GDM1 (cell line): Measurements from ENCODE around the gene REG4.
"Not testable (repeated sequence)": the region's sequence is repeated elsewhere in the genome, so short reads cannot be mapped to it uniquely, and the experiment has no call there.

Experiments
- DNase-seq: peaks from one replicate; lab custom pipeline; 2025; lab: John Stamatoyannopoulos, UW

REG4 gene

GRCh38 chr1:119806489-119806888 is 4.8 kb downstream of the REG4 start:
- no peak for DNase-seq

- no peak for DNase-seq
These were observed 5.5 kb downstream of the REG4 start for GRCh38 chr1:119805746-119806145.

DNA sequence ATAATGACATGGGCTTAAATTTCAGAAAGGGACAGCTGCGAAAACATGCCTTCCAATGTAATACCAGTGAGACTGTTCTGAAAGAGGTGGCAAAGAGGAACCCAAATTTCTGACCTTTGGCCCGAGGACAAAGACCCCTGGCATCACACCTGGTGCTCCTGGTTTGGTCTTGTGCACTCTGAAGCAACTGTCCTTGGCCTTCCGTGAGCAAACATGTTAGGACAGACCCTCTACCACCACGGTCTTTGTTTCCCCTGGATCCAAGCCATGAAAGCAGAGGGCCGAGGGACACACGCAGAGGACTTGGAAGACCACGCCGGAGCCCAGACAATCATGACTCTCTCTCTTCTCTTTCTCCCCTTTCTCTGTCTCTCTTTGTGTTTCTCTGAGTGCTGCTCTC is 6.0 kb downstream of the REG4 start:
- DNase-seq = no peak

DNA sequence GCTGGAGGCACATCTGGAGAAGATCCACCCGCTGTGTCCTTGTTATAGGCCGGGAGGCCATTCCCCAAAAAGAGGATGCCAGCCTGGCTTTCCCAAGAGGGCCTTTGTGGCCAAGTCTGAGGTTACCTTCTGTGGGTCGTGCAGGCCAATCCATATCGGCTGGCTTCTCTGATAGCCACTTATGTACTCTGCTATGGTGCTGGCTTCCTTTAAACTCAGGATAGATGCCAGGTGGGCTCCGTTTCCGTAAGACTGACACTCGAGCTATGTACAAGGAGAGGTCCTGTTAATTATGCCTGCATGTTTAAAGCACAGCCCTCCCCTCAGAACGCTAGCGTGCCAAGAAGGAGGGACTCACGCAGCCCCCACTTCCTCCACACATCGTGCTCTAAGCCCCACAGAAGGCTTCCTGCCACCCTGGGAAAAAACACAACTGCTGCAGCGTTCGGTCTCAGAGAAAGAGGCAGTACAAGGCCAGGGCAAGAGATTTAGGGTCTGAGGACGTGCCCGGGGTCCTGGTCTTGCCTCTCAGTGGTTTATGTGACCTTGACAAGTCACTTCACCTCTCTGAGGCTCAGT is 11.6 kb downstream of the REG4 start:
- no peak for DNase-seq

DNA sequence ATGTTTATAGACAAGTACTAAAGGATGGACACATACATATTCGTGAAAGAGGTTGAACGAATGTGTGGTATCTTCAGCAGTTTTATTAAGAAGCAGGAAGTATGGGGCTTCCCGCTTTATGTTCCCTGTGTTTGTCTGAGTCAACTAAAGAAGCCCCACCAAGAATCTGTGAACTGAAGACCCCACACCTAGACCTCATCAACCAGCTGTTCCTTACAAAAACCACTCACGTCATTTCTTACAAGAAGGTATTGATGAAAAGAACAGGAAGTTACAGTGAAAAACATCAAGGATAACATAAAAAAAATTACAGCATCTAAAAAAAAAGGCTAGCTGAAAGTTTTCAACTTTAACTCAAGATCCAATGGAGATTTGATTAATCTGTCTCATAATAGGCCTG is 12.3 kb downstream of the REG4 start:
- DNase-seq = no peak

GRCh38 chr1:119797606-119798005 is 13.7 kb downstream of the REG4 start:
- no peak for DNase-seq

DNA sequence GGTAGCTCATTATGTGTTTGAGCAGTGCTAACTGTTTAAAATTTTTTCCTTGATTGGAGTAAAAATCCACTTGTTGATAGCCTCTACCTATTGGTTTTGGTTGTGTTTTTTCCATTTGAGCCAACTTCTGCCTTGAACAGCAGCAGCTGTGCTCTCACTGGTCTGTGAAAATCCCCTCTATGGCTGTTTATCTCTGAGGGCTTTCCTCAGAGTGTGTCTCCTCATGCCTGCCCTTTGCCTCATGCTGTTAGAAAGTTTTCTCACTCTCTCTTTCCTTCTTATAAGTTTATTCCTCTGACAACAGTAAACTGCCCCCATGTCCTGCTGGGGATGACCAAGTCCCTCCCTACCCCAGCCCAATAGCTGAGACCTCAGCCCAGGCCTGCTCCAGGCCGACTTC is 14.1 kb downstream of the REG4 start:
- no peak for DNase-seq

- DNase-seq = no peak
These were observed 15.7 kb downstream of the REG4 start for GRCh38 chr1:119795261-119796200.

GRCh38 chr1:119794876-119795240 is 16.4 kb downstream of the REG4 start:
- DNase-seq = no peak

DNA sequence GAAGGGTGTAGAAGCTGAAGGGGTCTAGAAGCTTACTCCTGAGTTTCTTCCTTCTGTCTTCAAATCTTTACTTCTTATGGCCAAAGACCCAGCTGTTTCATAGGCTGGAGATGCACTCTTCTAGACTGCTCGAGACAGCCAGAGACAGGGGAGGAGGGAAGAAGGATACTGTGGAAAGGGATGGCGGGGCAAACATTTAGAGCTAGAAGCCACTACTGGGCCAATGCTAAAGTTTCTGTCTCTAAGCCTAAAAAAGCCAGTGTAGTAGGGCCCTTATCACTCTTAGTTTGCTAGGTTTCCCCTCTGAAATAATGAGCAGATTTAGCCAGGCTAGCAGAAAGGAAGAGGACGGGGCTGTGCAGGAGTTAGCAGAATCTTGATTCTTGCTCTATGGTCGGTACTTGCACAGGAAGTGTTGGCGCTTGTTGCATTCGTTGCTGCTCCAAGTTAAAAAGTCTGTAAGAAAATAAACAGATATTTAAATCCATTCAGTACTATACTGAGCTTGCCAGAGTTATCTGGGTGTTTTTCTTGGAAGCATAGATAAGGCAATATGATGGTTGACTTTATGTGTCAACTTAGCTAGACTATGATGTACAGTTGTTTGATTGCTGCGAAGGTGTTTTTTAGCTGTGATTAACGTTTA is 16.9 kb downstream of the REG4 start:
- DNase-seq = no peak

DNA sequence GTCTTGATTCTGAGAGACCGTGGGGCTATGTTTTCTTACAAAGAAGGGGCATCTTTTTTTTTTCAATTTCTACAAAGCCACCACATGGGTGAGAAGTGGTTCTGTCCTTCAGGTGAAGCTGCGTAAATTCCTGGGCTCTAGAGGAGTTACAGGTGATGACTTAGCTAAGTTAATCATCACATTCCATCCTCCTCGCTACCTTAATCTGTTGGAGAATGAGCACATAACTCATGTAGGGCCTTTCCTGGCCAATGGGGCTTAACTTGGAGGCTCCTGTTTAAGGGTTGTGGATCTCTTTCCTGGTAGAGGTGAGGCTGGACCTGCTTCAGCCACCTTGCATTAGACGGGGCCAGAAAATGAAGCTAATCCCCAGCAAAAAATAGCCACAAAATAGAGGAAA is 19.9 kb downstream of the REG4 start:
- DNase-seq = no peak

GRCh38 chr1:119790451-119791198 is 20.6 kb downstream of the REG4 start:
- DNase-seq = no peak

DNA sequence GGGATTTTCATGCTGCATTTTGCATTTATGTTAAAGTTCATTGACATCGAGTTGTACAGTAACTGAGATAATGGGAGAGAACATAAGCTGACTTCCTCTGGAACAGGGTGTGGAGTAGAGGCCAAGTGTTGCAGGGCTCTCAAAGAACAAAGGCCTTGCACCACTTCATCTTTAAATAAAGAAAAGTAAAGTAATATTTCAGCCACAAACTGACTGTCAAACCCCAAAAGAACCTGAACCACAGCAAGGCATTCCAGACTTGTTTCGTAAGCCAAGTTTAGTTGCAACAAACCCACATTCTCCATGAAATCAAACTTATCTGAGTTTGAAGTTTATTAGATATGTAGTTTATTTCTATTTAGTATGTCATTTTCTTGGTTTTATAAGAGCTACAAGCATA is 23.5 kb downstream of the REG4 start:
- DNase-seq = no peak

DNA sequence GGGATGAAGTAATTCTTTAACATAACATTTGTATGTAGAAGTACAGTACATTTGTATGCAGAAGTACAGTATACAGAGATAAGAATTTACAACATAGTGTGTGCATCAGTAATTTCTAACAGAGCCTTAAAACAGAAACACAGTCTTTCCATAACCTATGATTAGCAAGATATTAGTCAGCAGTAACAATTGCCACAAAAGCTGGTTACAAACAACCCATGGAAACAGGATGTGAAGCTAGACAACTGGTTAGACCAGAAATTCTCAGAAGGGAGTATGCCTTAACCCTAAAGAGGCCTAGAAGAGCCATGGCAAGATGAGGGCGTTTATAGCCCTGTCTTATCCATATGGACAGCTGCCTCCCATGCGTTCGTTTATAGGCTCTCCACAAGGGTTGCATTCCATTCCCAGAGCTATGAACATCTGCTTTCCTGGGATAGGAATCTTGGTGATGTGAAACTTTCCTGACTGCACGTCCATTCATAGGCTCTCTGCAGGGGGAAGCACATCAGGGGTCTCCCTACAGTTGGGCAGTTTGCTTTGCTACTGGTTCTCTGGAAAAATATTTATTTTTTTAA is 24.7 kb downstream of the REG4 start:
- DNase-seq = not testable (repeated sequence)

DNA sequence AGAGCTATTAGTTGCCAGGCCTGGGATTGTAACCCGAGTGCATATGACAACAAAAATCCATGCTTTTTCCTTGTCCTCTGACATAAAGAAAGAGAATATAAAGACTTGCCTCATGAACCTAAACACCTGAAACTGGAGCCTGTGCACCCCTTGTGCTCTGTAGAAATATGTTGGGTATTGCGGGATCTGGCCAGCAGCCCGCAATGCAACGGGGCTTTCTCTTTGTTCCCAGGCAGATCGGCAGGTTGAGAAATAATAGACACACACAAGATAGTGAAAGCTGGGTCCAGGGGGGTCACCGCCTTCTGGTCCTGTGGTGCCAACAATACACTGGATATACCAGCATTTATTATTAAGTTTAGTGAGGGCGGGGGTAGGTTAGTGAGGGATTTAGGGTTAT is 25.2 kb downstream of the REG4 start:
- DNase-seq = not testable (repeated sequence)

DNA sequence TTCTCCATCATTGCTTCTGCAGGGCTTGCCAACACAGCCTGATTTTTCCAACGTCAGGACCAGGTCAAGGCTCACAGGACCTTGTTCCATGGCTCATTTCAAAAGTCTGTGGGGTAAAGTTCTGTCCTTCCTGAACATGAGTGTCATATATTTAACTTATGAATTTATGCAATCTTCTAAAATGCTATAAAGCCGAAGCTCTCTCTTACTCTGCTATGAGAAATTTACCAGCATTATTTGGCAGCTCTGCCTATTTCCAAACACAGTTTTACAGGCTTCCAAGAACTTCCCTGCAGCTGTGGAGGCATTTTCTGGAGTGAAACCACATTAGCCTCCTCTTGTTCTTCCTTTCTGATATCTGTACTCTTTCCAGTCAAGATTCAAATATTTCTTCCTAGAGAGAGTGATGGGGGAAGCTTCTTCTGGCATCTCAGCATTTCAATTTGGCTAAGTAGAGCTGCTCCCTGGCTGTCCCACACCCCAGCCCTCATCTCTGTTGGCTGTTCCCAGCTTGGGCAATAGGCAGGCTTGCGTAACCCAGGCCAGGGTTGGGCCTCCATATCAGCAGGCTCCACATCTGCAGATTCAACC is 27.0 kb downstream of the REG4 start:
- DNase-seq = no peak

DNA sequence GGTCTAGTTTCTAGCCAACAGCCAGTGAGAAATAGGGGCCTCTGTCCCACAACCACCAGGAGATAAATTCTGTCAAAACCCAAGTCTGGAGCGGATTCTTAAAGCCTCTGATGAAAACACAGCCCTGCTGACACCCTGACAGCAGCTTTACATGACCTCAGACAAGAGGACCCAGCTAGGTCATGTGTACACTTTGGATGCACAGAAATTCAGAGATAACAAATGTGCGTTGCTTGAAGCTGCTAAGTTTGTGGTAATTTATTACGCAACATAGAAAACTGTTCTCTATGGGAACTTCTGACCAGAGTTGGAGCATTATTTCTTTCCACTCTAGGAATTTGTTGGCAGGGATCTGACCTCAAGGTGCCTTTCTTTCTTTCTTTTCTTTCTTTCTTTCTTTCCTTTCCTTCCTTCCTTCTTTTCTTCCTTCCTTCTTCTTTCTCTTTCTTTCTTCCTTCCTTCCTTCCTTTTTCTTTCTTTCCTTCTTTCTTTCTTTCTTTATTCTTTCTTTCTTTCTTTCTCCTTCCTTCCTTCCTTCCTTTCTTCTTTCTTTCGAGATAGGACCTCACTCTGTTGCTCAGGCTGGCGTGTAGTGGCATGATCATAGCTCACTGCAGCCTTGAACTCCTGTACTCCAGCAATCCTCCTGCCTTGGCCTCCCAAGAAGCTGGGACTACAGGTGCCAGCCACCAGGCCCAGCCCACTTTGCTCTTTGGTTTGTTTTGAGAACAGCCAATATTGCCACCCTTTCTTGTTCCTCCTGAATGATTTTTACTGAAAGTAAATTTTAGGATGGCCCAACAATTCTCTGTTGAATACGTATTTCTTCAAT is 27.7 kb downstream of the REG4 start:
- DNase-seq = no peak

DNA sequence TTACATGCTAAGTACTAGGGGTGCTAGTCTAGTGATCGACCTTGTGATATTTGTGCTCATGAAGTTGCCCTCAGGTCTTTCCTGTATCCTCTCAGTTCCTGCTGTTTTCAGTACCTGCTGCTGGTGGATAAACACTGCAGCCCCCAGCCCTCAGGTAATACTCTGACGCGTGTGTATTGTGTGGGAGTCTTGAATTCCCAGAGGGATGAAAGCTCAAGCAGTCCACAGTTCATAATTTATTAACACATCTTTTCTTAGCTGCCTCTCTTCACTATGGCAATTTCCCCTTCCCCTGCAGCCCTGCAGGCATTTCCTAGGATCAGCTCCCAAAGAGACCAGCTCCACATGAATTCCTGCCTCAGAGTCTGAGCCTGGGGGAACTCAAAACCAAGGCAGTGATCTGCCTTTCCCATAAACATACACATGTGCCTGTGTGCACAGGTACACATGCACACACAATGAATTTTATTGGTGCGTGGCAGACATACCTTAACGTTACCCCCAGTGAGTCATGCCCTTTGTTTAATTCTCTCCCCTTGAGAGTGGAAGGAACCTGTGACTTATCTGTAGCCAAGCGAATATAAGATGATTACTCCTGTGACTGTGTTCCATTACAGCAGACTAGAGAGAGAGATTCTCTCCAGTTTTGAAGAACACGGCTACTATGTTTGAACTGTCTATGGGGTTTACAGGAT is 28.5 kb downstream of the REG4 start:
- no peak for DNase-seq

- no peak for DNase-seq
These were observed 29.6 kb downstream of the REG4 start for GRCh38 chr1:119781434-119782210.
